ENCODE measurements around the gene PXK.

PXK gene

GRCh38 chr3:58377750-58378149 lies 45.1 kb downstream of the PXK start:
- no peak overlapping the region for H3K4me3 ChIP-seq (ENCODE audit: low read depth, low read length)
- DNase-seq (ENCODE audit: low read depth), result no peak
- TF ChIP-seq CTCF (IDR thresholded peaks at IDR 0.05; ENCODE audit: control insufficient read depth, extremely low read depth, insufficient read depth), result no peak

- no peak for TF ChIP-seq CTCF (IDR thresholded peaks at IDR 0.05; ENCODE audit: control insufficient read depth, extremely low read depth, insufficient read depth)
- DNase-seq (ENCODE audit: low read depth), result no peak
- no peak overlapping the region for H3K4me3 ChIP-seq (ENCODE audit: low read depth, low read length)
These were observed 46.8 kb downstream of the PXK start for GRCh38 chr3:58379351-58380073.

GRCh38 chr3:58383476-58383875 lies 50.8 kb downstream of the PXK start:
- DNase-seq (ENCODE audit: low read depth), result no peak
- H3K4me3 ChIP-seq (ENCODE audit: low read depth, low read length), result no peak overlapping the region
- TF ChIP-seq CTCF (IDR thresholded peaks at IDR 0.05; ENCODE audit: control insufficient read depth, extremely low read depth, insufficient read depth), result no peak

GRCh38 chr3:58383904-58384303 lies 51.2 kb downstream of the PXK start:
- no peak for TF ChIP-seq CTCF (IDR thresholded peaks at IDR 0.05; ENCODE audit: control insufficient read depth, extremely low read depth, insufficient read depth)
- H3K4me3 ChIP-seq (ENCODE audit: low read depth, low read length), result no peak overlapping the region
- DNase-seq (ENCODE audit: low read depth), result no peak

- TF ChIP-seq CTCF (IDR thresholded peaks at IDR 0.05; ENCODE audit: control insufficient read depth, extremely low read depth, insufficient read depth), result no peak
- H3K4me3 ChIP-seq (ENCODE audit: low read depth, low read length), result no peak overlapping the region
These were observed 51.8 kb downstream of the PXK start for GRCh38 chr3:58384381-58385090.

GRCh38 chr3:58386626-58387365 lies 54.1 kb downstream of the PXK start:
- DNase-seq (ENCODE audit: low read depth), result no peak
- TF ChIP-seq CTCF (IDR thresholded peaks at IDR 0.05; ENCODE audit: control insufficient read depth, extremely low read depth, insufficient read depth), result no peak
- H3K4me3 ChIP-seq (ENCODE audit: low read depth, low read length), result no peak overlapping the region

More at GRCh38 chr3:58384381-58385090, 51.8 kb downstream of the PXK start:
- DNase-seq (ENCODE audit: low read depth), result no peak

Data from LNCaP clone FGC (cell line).